ENCODE data around the gene CDIPT. TPM values are rescaled to one million over a fixed set of nuclear protein-coding genes. Genes with fewer than 3 reads are reported as not detected.

The CDIPT gene
- total RNA-seq, 1 experiment from 2014 or later, result 57.1 TPM

- no peaks in the 10 kb centered on the region for H3K9me3 Mint-ChIP-seq (ENCODE audit: unreplicated experiment)
- POLR2A ChIA-PET, result no interaction called here
These were observed 5.5 kb upstream of the CDIPT start for GRCh38 chr16:29868396-29869009.

GRCh38 chr16:29864205-29864604 is 1.2 kb upstream of the CDIPT start:
- H3K27me3 Mint-ChIP-seq (ENCODE audit: insufficient read depth, unreplicated experiment), result no peaks in the 10 kb centered on the region
- CTCF ChIA-PET, result interaction anchor here (0.6 kb wide), 1 partner anchor 16 kb away, joined by 4 read pairs; no protein-coding TSS in a partner anchor
- H3K4me3 ChIP-seq (ENCODE audit: low read depth, low read length), result no peak overlapping the region
- H3K36me3 ChIP-seq (ENCODE audit: control insufficient read depth, insufficient read depth, low read length), result peaks cover 1% of the 10 kb centered on the region; the same call in 1 of the 2 replicates
- peaks cover 15% of the 10 kb centered on the region for H3K36me3 Mint-ChIP-seq (ENCODE audit: insufficient read depth, unreplicated experiment)
- DNase-seq, result no peak
- POLR2A ChIA-PET, result interaction anchor here (0.6 kb wide), 1 partner anchor 41 kb away, joined by 5 read pairs; no protein-coding TSS in a partner anchor
- H3K9me3 Mint-ChIP-seq (ENCODE audit: unreplicated experiment), result no peaks in the 10 kb centered on the region
- H3K4me1 Mint-ChIP-seq (ENCODE audit: low read depth, unreplicated experiment), result peaks cover 6% of the 10 kb centered on the region
- intact Hi-C loops (cut with micrococcal nuclease; ENCODE audit: unreplicated experiment), result loop anchor here (10.0 kb wide), 1 partner anchor 111 kb away; the partner anchor contains the start of gene TAOK2
- H3K27ac Mint-ChIP-seq (ENCODE audit: unreplicated experiment), result no peak overlapping the region
- H3K27me3 ChIP-seq (replicated peaks; ENCODE audit: control insufficient read depth, insufficient read depth, low read length), result no peaks in the 10 kb centered on the region
- peaks cover 6% of the 10 kb centered on the region; the same call in 1 of the 2 replicates for H3K4me1 ChIP-seq
- no peak overlapping the region for H3K4me3 Mint-ChIP-seq (ENCODE audit: unreplicated experiment)
- no TSS peak for BruUV-seq (replicated peaks)
- no peak for TF ChIP-seq CTCF (IDR thresholded peaks at IDR 0.05; ENCODE audit: insufficient read depth in 1 of 2, low read depth in 1 of 2, low read length in 1 of 2, severe bottlenecking in 1 of 2, unreplicated experiment in 1 of 2)
- no peaks in the 10 kb centered on the region for H3K9me3 ChIP-seq

More at GRCh38 chr16:29868396-29869009, 5.5 kb upstream of the CDIPT start:
- no peak for TF ChIP-seq CTCF (IDR thresholded peaks at IDR 0.05; ENCODE audit: insufficient read depth in 1 of 2, low read depth in 1 of 2, low read length in 1 of 2, severe bottlenecking in 1 of 2, unreplicated experiment in 1 of 2)
- Mint-ChIP-seq H3K27ac (ENCODE audit: unreplicated experiment) (no peak overlapping the region), H3K4me3 (ENCODE audit: unreplicated experiment) (no peak overlapping the region), H3K36me3 (ENCODE audit: insufficient read depth, unreplicated experiment) (peaks cover 2% of the 10 kb centered on the region), H3K27me3 (ENCODE audit: insufficient read depth, unreplicated experiment) (no peaks in the 10 kb centered on the region), H3K4me1 (ENCODE audit: low read depth, unreplicated experiment) (no peaks in the 10 kb centered on the region)
- CTCF ChIA-PET, result interaction anchor here (0.8 kb wide), 1 partner anchor 160 kb away, joined by 4 read pairs; no protein-coding TSS in a partner anchor
- H3K9me3 ChIP-seq, result no peaks in the 10 kb centered on the region
- no peak overlapping the region for H3K4me3 ChIP-seq (ENCODE audit: low read depth, low read length)
- intact Hi-C loops (cut with micrococcal nuclease; ENCODE audit: unreplicated experiment), result loop anchor here (10.0 kb wide), 1 partner anchor 106 kb away; the partner anchor contains the start of gene TAOK2
- H3K36me3 ChIP-seq (ENCODE audit: control insufficient read depth, insufficient read depth, low read length), result no peaks in the 10 kb centered on the region
- no peaks in the 10 kb centered on the region for H3K4me1 ChIP-seq
- DNase-seq, result no peak
- BruUV-seq (replicated peaks), result no TSS peak
- H3K27me3 ChIP-seq (replicated peaks; ENCODE audit: control insufficient read depth, insufficient read depth, low read length), result no peaks in the 10 kb centered on the region

- Histone ChIP-seq H3K36me3 (ENCODE audit: control insufficient read depth, insufficient read depth, low read length) (peaks cover 1% of the 10 kb centered on the region; the same call in 1 of the 2 replicates), H3K9me3 (no peaks in the 10 kb centered on the region), H3K4me3 (ENCODE audit: low read depth, low read length) (no peak overlapping the region; the same call in none of the 2 replicates), H3K27me3 (replicated peaks; ENCODE audit: control insufficient read depth, insufficient read depth, low read length) (no peaks in the 10 kb centered on the region), H3K4me1 (peaks cover 6% of the 10 kb centered on the region; the same call in 1 of the 2 replicates)
- Mint-ChIP-seq H3K9me3 (ENCODE audit: unreplicated experiment) (no peaks in the 10 kb centered on the region), H3K4me3 (ENCODE audit: unreplicated experiment) (peak overlapping the region; percentile 93), H3K27ac (ENCODE audit: unreplicated experiment) (peak overlapping the region; percentile 100), H3K36me3 (ENCODE audit: insufficient read depth, unreplicated experiment) (peaks cover 15% of the 10 kb centered on the region), H3K27me3 (ENCODE audit: insufficient read depth, unreplicated experiment) (no peaks in the 10 kb centered on the region), H3K4me1 (ENCODE audit: low read depth, unreplicated experiment) (peaks cover 6% of the 10 kb centered on the region)
- CTCF ChIA-PET, result interaction anchor here (0.6 to 0.8 kb wide), 5 partner anchors 16 to 98 kb away, joined by 3 to 4 read pairs (median 3); partner anchors contain the start of gene TMEM219
- no peak for TF ChIP-seq CTCF (IDR thresholded peaks at IDR 0.05; ENCODE audit: insufficient read depth in 1 of 2, low read depth in 1 of 2, low read length in 1 of 2, severe bottlenecking in 1 of 2, unreplicated experiment in 1 of 2)
- intact Hi-C loops (cut with micrococcal nuclease; ENCODE audit: unreplicated experiment), result loop anchor here (2.0 to 10.0 kb wide), 4 partner anchors 35 to 111 kb away; partner anchors contain the start of genes KCTD13, PAGR1, SEZ6L2 and TAOK2
- no peak for DNase-seq
- BruUV-seq (replicated peaks), result no TSS peak
- POLR2A ChIA-PET, result interaction anchor here (0.6 kb wide), 1 partner anchor 35 kb away, joined by 9 read pairs; no protein-coding TSS in a partner anchor
These were observed 601 bp upstream of the CDIPT start for GRCh38 chr16:29863669-29863984.
